ENCODE data around the gene APOLD1.

DNA sequence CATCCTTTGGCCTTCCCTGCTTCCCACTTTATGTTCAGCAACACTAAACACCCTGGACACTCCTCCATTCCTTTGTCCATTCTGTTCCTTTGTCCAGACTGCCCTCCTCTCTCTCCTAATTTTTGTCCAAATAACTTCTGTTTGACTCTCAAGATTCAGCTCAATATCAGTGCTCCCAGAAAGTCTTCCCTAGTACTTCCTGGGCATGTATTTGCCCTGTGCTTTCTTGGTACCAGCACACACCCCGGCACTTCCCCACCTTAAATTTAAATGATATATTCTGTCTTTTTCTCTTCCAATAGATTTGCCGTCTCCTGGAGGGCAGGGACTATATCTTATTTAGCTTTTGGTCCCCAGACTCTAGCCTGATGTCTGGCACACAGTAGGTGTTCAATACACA, 6.5 kb upstream of the APOLD1 start:
- TF ChIP-seq, protein P1, sequence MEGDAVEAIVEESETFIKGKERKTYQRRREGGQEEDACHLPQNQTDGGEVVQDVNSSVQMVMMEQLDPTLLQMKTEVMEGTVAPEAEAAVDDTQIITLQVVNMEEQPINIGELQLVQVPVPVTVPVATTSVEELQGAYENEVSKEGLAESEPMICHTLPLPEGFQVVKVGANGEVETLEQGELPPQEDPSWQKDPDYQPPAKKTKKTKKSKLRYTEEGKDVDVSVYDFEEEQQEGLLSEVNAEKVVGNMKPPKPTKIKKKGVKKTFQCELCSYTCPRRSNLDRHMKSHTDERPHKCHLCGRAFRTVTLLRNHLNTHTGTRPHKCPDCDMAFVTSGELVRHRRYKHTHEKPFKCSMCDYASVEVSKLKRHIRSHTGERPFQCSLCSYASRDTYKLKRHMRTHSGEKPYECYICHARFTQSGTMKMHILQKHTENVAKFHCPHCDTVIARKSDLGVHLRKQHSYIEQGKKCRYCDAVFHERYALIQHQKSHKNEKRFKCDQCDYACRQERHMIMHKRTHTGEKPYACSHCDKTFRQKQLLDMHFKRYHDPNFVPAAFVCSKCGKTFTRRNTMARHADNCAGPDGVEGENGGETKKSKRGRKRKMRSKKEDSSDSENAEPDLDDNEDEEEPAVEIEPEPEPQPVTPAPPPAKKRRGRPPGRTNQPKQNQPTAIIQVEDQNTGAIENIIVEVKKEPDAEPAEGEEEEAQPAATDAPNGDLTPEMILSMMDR (IDR thresholded peaks at IDR 0.05; ENCODE audit: low read length), result no peak
- no peak for TF ChIP-seq EZH2 (optimal IDR thresholded peaks at IDR 0.05; ENCODE audit: low read depth, low read length)

Data from MM.1S (cell line).